ENCODE data around the gene RAB5A. TPM values are rescaled to one million over a fixed set of nuclear protein-coding genes. Genes with fewer than 3 reads are reported as not detected.
"Not testable (repeated sequence)": the region's sequence is repeated elsewhere in the genome, so short reads cannot be mapped to it uniquely, and the experiment has no call there.

RAB5A gene
- total RNA-seq, 1 experiment from 2014 or later, result 65.1 TPM

- Histone ChIP-seq H3K79me2 (ENCODE audit: low read depth) (no peaks in the 10 kb centered on the region), H3K9me2 (ENCODE audit: insufficient read depth) (no peaks in the 10 kb centered on the region), H3K9me3 (ENCODE audit: insufficient read depth, low read depth) (no peaks in the 10 kb centered on the region), H2AFZ (no peak overlapping the region), H4K20me1 (ENCODE audit: insufficient read depth) (no peaks in the 10 kb centered on the region), H3K27me3 (ENCODE audit: insufficient read depth, low read depth) (no peaks in the 10 kb centered on the region), H3K4me2 (no peak overlapping the region), H3K4me1 (replicated peaks; ENCODE audit: insufficient read depth) (no peaks in the 10 kb centered on the region), H3K36me3 (ENCODE audit: low read depth) (no peaks in the 10 kb centered on the region), H3F3A (ENCODE audit: insufficient read depth, low read depth) (no peaks in the 10 kb centered on the region), H3K4me3 (no peak overlapping the region), H3K27ac (no peak overlapping the region)
- ChIA-PET POLR2A (ENCODE audit: unreplicated experiment) (no interaction called here), CTCF (no interaction called here)
- no peak for DNase-seq
- TF ChIP-seq EZH2 (IDR thresholded peaks at IDR 0.05; ENCODE audit: low read depth) (no peak), CTCF (conservative IDR thresholded peaks at IDR 0.05) (no peak)
- no TSS peak for BruUV-seq (replicated peaks)
- intact Hi-C loops (cut with micrococcal nuclease; ENCODE audit: unreplicated experiment), result no loop called here
Measured at GRCh38 chr3:20013396-20013795, 66.5 kb downstream of the RAB5A start.

GRCh38 chr3:20015525-20015924, 68.6 kb downstream of the RAB5A start:
- H3K4me3 ChIP-seq, result no peak overlapping the region
- DNase-seq, result no peak
- no peaks in the 10 kb centered on the region for H3K4me1 ChIP-seq (replicated peaks; ENCODE audit: insufficient read depth)
- ChIA-PET CTCF (no interaction called here), POLR2A (ENCODE audit: unreplicated experiment) (no interaction called here)
- H3K79me2 ChIP-seq (ENCODE audit: low read depth), result no peaks in the 10 kb centered on the region
- no peaks in the 10 kb centered on the region for H3F3A ChIP-seq (ENCODE audit: insufficient read depth, low read depth)
- no TSS peak for BruUV-seq (replicated peaks)
- H3K27ac ChIP-seq, result no peak overlapping the region
- H3K27me3 ChIP-seq (ENCODE audit: insufficient read depth, low read depth), result no peaks in the 10 kb centered on the region
- H3K9me3 ChIP-seq (ENCODE audit: insufficient read depth, low read depth), result no peaks in the 10 kb centered on the region
- no peaks in the 10 kb centered on the region for H3K36me3 ChIP-seq (ENCODE audit: low read depth)
- TF ChIP-seq EZH2 (IDR thresholded peaks at IDR 0.05; ENCODE audit: low read depth), result no peak
- TF ChIP-seq CTCF (conservative IDR thresholded peaks at IDR 0.05), result no peak
- H2AFZ ChIP-seq, result no peak overlapping the region
- H4K20me1 ChIP-seq (ENCODE audit: insufficient read depth), result no peaks in the 10 kb centered on the region
- no peak overlapping the region for H3K4me2 ChIP-seq
- H3K9me2 ChIP-seq (ENCODE audit: insufficient read depth), result no peaks in the 10 kb centered on the region
- intact Hi-C loops (cut with micrococcal nuclease; ENCODE audit: unreplicated experiment), result no loop called here

DNA sequence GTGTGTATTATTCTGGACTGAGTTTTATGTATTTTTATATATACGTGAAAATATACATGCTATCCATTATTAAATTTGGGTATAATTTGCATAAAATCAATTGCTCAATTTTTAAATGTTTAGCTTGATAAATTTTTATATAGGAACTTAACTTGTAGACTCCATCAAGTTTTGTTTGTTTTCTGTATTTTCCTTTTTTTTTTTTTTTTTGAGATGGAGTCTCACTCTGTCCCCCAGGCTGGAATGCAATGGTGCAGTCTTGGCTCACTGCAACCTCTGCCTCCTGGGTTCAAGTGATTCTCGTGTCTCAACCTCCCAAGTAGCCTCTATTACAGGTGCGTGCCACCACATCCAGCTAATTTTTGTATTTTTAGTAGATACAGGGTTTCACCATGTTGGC, 69.2 kb downstream of the RAB5A start:
- H2AFZ ChIP-seq; BruUV-seq (replicated peaks); H3K36me3 ChIP-seq (ENCODE audit: low read depth); H3K4me3 ChIP-seq; intact Hi-C loops (cut with micrococcal nuclease; ENCODE audit: unreplicated experiment); H3K4me2 ChIP-seq; CTCF ChIA-PET; H3K27me3 ChIP-seq (ENCODE audit: insufficient read depth, low read depth); H3K4me1 ChIP-seq (replicated peaks; ENCODE audit: insufficient read depth); DNase-seq; H3F3A ChIP-seq (ENCODE audit: insufficient read depth, low read depth); H3K9me2 ChIP-seq (ENCODE audit: insufficient read depth); H3K79me2 ChIP-seq (ENCODE audit: low read depth); H3K9me3 ChIP-seq (ENCODE audit: insufficient read depth, low read depth); H3K27ac ChIP-seq; H4K20me1 ChIP-seq (ENCODE audit: insufficient read depth): not testable (repeated sequence)
- POLR2A ChIA-PET (ENCODE audit: unreplicated experiment), result interaction anchor here (0.7 kb wide), 1 partner anchor 65 kb away, joined by 3 read pairs; no protein-coding TSS in a partner anchor

GRCh38 chr3:20022954-20023622, 76.2 kb downstream of the RAB5A start:
- H3K4me2 ChIP-seq, result no peak overlapping the region
- no peaks in the 10 kb centered on the region for H3K9me2 ChIP-seq (ENCODE audit: insufficient read depth)
- no peaks in the 10 kb centered on the region for H3K4me1 ChIP-seq (replicated peaks; ENCODE audit: insufficient read depth)
- H3F3A ChIP-seq (ENCODE audit: insufficient read depth, low read depth), result no peaks in the 10 kb centered on the region
- no peaks in the 10 kb centered on the region for H3K79me2 ChIP-seq (ENCODE audit: low read depth)
- BruUV-seq (replicated peaks), result no TSS peak
- no peak for TF ChIP-seq EZH2 (IDR thresholded peaks at IDR 0.05; ENCODE audit: low read depth)
- TF ChIP-seq CTCF (conservative IDR thresholded peaks at IDR 0.05), result no peak
- no peaks in the 10 kb centered on the region for H3K27me3 ChIP-seq (ENCODE audit: insufficient read depth, low read depth)
- POLR2A ChIA-PET (ENCODE audit: unreplicated experiment), result no interaction called here
- CTCF ChIA-PET, result no interaction called here
- DNase-seq, result no peak
- no peaks in the 10 kb centered on the region for H3K36me3 ChIP-seq (ENCODE audit: low read depth)
- H3K4me3 ChIP-seq, result no peak overlapping the region
- no peaks in the 10 kb centered on the region for H3K9me3 ChIP-seq (ENCODE audit: insufficient read depth, low read depth)
- H2AFZ ChIP-seq, result no peak overlapping the region
- no peaks in the 10 kb centered on the region for H4K20me1 ChIP-seq (ENCODE audit: insufficient read depth)
- H3K27ac ChIP-seq, result no peak overlapping the region
- intact Hi-C loops (cut with micrococcal nuclease; ENCODE audit: unreplicated experiment), result no loop called here
